Caco-2 (cell line): ENCODE data around the gene RGS7. TPM values are rescaled to one million over a fixed set of nuclear protein-coding genes. Genes with fewer than 3 reads are reported as not detected.

Experiments
- BruUV-seq: library from RNA; stranded (reverse); fragments of 400-500 nt; replicated peaks from 2 replicates; lab custom pipeline; 2021; lab: Mats Ljungman, UMichigan
- CTCF ChIA-PET: fragments of 300-600 bp; sonication (Branson Sonifier 250); formaldehyde crosslinking; loops from one replicate; lab custom pipeline; 2022; ENCODE audit warnings: antibody characterized with exemption; lab: Charles Lee
- POLR2A ChIA-PET: fragments of 300-600 bp; sonication (Branson Sonifier 250); formaldehyde crosslinking; loops from one replicate; lab custom pipeline; 2022; ENCODE audit warnings: antibody characterized with exemption; lab: Charles Lee
- DNase-seq, 2 experiments: peaks; one replicate each; pipeline versions ENCODE4 v3.0.0 to v3.0.0-alpha.2; 2020 to 2022
- H3K27me3 ChIP-seq: replicated peaks from 2 replicates; pipeline ENCODE4 v1.6.0; 2011; ENCODE audit warnings: low read length; ENCODE audit not compliant: control insufficient read depth, insufficient read depth
- H3K36me3 ChIP-seq: 2 replicates; pipeline ENCODE4 v1.5.1; 2011; ENCODE audit warnings: low read length; ENCODE audit not compliant: control insufficient read depth, insufficient read depth
- H3K4me1 ChIP-seq: fragments of 250-450 bp; sonication (Bioruptor Pico); 2 replicates; pipeline ENCODE4 v1.5.1; 2020; ENCODE audit warnings: mild to moderate bottlenecking
- H3K4me3 ChIP-seq: 2 replicates; pipeline ENCODE4 v1.5.1; 2011; ENCODE audit warnings: low read depth, mild to moderate bottlenecking, control low read depth, low read length
- H3K9me3 ChIP-seq: fragments of 250-450 bp; sonication (Bioruptor Pico); 2 replicates; pipeline ENCODE4 v1.5.1; 2020; ENCODE audit warnings: mild to moderate bottlenecking, moderate library complexity
- H3K27ac Mint-ChIP-seq: one replicate; pipeline ENCODE4 v1.8.0; 2022; ENCODE audit warnings: mixed read lengths; ENCODE audit not compliant: unreplicated experiment
- H3K27me3 Mint-ChIP-seq: one replicate; pipeline ENCODE4 v1.8.0; 2022; ENCODE audit warnings: mixed read lengths; ENCODE audit not compliant: insufficient read depth, unreplicated experiment
- H3K36me3 Mint-ChIP-seq: one replicate; pipeline ENCODE4 v1.8.0; 2022; ENCODE audit warnings: mild to moderate bottlenecking, mixed read lengths; ENCODE audit not compliant: insufficient read depth, unreplicated experiment
- H3K4me1 Mint-ChIP-seq: one replicate; pipeline ENCODE4 v1.8.0; 2022; ENCODE audit warnings: low read depth, mixed read lengths; ENCODE audit not compliant: unreplicated experiment
- H3K4me3 Mint-ChIP-seq: one replicate; pipeline ENCODE4 v1.8.0; 2022; ENCODE audit warnings: mild to moderate bottlenecking, moderate library complexity, mixed read lengths; ENCODE audit not compliant: unreplicated experiment
- H3K9me3 Mint-ChIP-seq: one replicate; pipeline ENCODE4 v1.8.0; 2022; ENCODE audit warnings: mixed read lengths; ENCODE audit not compliant: unreplicated experiment
- intact Hi-C: fragments of 100-400 bp; cut with micrococcal nuclease; formaldehyde crosslinking; loops from one replicate; pipeline ENCODE4 v1.10.0; 2022; ENCODE audit not compliant: unreplicated experiment
- total RNA-seq: library from RNA; stranded (reverse); gene quantifications from 2 replicates; pipeline ENCODE4 v1.2.3, GENCODE V29; 2022
- TF ChIP-seq, protein P1 (sequence below), 2 experiments: fragments of 200-600 bp in 1 of 2; IDR thresholded peaks; 1 replicate in 1 of 2; 2 replicates in 1 of 2; pipeline versions ENCODE4 v1.5.1 to v1.8.0; 2011 to 2022; ENCODE audit warnings: antibody characterized with exemption in 1 of 2, control low read depth in 1 of 2, inconsistent platforms in 1 of 2, low read depth in 1 of 2, low read length in 1 of 2, mild to moderate bottlenecking in 1 of 2, moderate library complexity in 1 of 2; ENCODE audit not compliant: insufficient read depth in 1 of 2, severe bottlenecking in 1 of 2, unreplicated experiment in 1 of 2

The RGS7 gene
- total RNA-seq, 1 experiment from 2014 or later = not detected

DNA sequence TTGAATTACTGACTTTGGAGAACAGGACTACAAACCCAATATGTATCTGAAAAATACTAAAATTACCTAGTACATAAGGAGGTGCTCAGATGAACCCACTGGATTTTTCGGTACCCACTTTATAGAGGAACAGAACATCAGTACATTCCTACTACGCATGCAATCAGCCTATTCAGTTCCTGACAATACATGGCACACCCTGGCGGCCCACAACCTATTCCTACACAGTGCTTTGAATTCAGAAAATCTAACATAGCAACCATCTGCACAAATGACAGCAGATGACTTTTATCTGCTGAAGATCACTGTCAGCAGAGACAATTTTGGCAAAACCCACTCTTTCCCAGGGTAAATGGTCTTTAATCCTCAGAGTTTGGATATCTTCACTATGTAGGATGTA lies 487.9 kb downstream of the RGS7 start:
- Mint-ChIP-seq H3K36me3 (no peaks in the 10 kb centered on the region), H3K27ac (no peak overlapping the region), H3K4me3 (no peak overlapping the region), H3K9me3 (no peaks in the 10 kb centered on the region), H3K27me3 (no peaks in the 10 kb centered on the region), H3K4me1 (peaks cover 8% of the 10 kb centered on the region)
- intact Hi-C loops = no loop called here
- ChIA-PET CTCF (no interaction called here), POLR2A (no interaction called here)
- H3K4me1 ChIP-seq = no peaks in the 10 kb centered on the region
- TF ChIP-seq, protein P1, sequence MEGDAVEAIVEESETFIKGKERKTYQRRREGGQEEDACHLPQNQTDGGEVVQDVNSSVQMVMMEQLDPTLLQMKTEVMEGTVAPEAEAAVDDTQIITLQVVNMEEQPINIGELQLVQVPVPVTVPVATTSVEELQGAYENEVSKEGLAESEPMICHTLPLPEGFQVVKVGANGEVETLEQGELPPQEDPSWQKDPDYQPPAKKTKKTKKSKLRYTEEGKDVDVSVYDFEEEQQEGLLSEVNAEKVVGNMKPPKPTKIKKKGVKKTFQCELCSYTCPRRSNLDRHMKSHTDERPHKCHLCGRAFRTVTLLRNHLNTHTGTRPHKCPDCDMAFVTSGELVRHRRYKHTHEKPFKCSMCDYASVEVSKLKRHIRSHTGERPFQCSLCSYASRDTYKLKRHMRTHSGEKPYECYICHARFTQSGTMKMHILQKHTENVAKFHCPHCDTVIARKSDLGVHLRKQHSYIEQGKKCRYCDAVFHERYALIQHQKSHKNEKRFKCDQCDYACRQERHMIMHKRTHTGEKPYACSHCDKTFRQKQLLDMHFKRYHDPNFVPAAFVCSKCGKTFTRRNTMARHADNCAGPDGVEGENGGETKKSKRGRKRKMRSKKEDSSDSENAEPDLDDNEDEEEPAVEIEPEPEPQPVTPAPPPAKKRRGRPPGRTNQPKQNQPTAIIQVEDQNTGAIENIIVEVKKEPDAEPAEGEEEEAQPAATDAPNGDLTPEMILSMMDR (IDR thresholded peaks at IDR 0.05; ENCODE audit: insufficient read depth in 1 of 2, low read depth in 1 of 2, low read length in 1 of 2, severe bottlenecking in 1 of 2, unreplicated experiment in 1 of 2) = no peak
- H3K4me3 ChIP-seq = no peak overlapping the region
- H3K27me3 ChIP-seq = no peaks in the 10 kb centered on the region
- H3K36me3 ChIP-seq = no peaks in the 10 kb centered on the region
- DNase-seq = no peak
- H3K9me3 ChIP-seq = no peaks in the 10 kb centered on the region
- BruUV-seq = no TSS peak

DNA sequence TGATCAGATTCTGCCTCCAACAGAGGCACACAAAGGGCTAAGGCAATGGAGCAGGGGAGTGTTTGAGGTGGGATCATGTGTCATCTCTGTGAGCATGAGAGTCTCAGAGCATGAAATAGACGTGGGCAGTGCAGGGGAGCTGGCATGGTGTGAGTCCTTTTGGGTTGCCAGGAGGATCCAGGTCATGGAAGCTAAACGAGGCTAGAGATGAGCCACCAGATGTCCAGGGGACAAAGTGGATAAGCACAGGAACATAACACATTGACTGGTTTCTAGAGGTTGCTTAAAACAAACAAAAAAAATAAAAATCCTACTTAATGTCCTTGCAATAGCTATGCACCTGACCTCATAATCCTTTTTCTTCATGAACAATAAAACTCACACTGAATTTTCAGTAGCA lies 490.3 kb downstream of the RGS7 start:
- POLR2A ChIA-PET = no interaction called here
- CTCF ChIA-PET = no interaction called here
- TF ChIP-seq, protein P1 (IDR thresholded peaks at IDR 0.05; ENCODE audit: insufficient read depth in 1 of 2, low read depth in 1 of 2, low read length in 1 of 2, severe bottlenecking in 1 of 2, unreplicated experiment in 1 of 2) = no peak

DNA sequence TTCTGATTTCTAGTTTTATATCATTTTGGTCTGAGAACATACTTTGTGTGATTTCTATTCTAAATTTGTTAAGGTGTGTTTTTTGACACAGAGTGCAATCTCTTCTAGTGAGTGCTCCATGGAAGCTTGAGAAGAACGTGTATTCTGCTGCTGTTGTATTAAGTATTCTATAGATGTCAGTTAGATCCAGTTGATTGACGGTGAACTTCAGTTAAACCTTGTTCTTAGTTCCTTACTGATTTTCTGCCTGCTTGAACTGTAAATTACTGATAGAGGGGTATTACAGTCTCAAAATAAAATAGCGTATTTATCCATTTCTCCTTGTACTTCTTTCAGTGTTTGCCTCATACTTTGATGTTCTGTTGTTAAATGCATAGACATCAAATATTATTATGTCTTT lies 497.0 kb downstream of the RGS7 start:
- BruUV-seq = no TSS peak
- no peaks in the 10 kb centered on the region for H3K9me3 Mint-ChIP-seq
- TF ChIP-seq, protein P1 (IDR thresholded peaks at IDR 0.05; ENCODE audit: insufficient read depth in 1 of 2, low read depth in 1 of 2, low read length in 1 of 2, severe bottlenecking in 1 of 2, unreplicated experiment in 1 of 2) = no peak
- Histone ChIP-seq H3K4me1 (no peaks in the 10 kb centered on the region), H3K4me3 (no peak overlapping the region), H3K9me3 (no peaks in the 10 kb centered on the region), H3K36me3 (no peaks in the 10 kb centered on the region), H3K27me3 (no peaks in the 10 kb centered on the region)
- ChIA-PET CTCF (no interaction called here), POLR2A (no interaction called here)
- no peak overlapping the region for H3K27ac Mint-ChIP-seq
- intact Hi-C loops = no loop called here
- no peak overlapping the region for H3K4me3 Mint-ChIP-seq
- H3K27me3 Mint-ChIP-seq = no peaks in the 10 kb centered on the region
- no peak for DNase-seq
- H3K4me1 Mint-ChIP-seq = peaks cover 8% of the 10 kb centered on the region
- H3K36me3 Mint-ChIP-seq = no peaks in the 10 kb centered on the region

More for the DNA sequence above, 490.3 kb downstream of the RGS7 start:
- Mint-ChIP-seq H3K9me3 (no peaks in the 10 kb centered on the region), H3K27me3 (no peaks in the 10 kb centered on the region), H3K4me1 (peaks cover 8% of the 10 kb centered on the region), H3K27ac (no peak overlapping the region), H3K36me3 (no peaks in the 10 kb centered on the region), H3K4me3 (no peak overlapping the region)
- Histone ChIP-seq H3K4me3 (no peak overlapping the region), H3K4me1 (no peaks in the 10 kb centered on the region), H3K9me3 (no peaks in the 10 kb centered on the region), H3K36me3 (no peaks in the 10 kb centered on the region), H3K27me3 (no peaks in the 10 kb centered on the region)
- intact Hi-C loops = no loop called here
- DNase-seq = no peak
- BruUV-seq = no TSS peak
